ENCODE results near the gene SUSD6.
A peak's percentile ranks its signal among the peaks of the same experiment; 100 is the strongest.

SUSD6 gene

GRCh38 chr14:69711881-69712560 is 100.6 kb downstream of the SUSD6 start:
- H3K27me3 ChIP-seq (ENCODE audit: insufficient read depth, poor library complexity, severe bottlenecking): no peaks in the 10 kb centered on the region
- peak in 1 of 2 experiments; percentile 19 for DNase-seq (ENCODE audit: low read depth in 1 of 2, low spot score in 1 of 2)
- TF ChIP-seq REST (IDR thresholded peaks at IDR 0.05; ENCODE audit: insufficient replicate concordance, low read depth) (no peak), GABPA (IDR thresholded peaks at IDR 0.05; ENCODE audit: low read depth) (no peak), POLR2AphosphoS5 (IDR thresholded peaks at IDR 0.05; ENCODE audit: low read depth) (no peak), CTCF (IDR thresholded peaks at IDR 0.05; ENCODE audit: insufficient read depth, low read length) (no peak), SPI1 (IDR thresholded peaks at IDR 0.05; ENCODE audit: borderline replicate concordance, low read depth) (no peak)
- H3K4me3 ChIP-seq (replicated peaks; ENCODE audit: insufficient read depth, low read length): no peak overlapping the region
- H3K27ac ChIP-seq (replicated peaks): peak overlapping the region; percentile 40; the same call in 1 of the 2 replicates

- Histone ChIP-seq H3K27ac (replicated peaks) (peak overlapping the region; percentile 40; the same call in 1 of the 2 replicates), H3K4me3 (replicated peaks; ENCODE audit: insufficient read depth, low read length) (no peak overlapping the region), H3K27me3 (ENCODE audit: insufficient read depth, poor library complexity, severe bottlenecking) (no peaks in the 10 kb centered on the region)
- TF ChIP-seq GABPA (IDR thresholded peaks at IDR 0.05; ENCODE audit: low read depth) (no peak), SPI1 (IDR thresholded peaks at IDR 0.05; ENCODE audit: borderline replicate concordance, low read depth) (peak; percentile 27; the same call in 1 of the 2 replicates), POLR2AphosphoS5 (IDR thresholded peaks at IDR 0.05; ENCODE audit: low read depth) (0 out of 2 replicates have a peak, but pooled peaks have one; percentile 20)
- peak in 1 of 2 experiments; percentile 38 for DNase-seq (ENCODE audit: low read depth in 1 of 2, low spot score in 1 of 2)
Measured at GRCh38 chr14:69712599-69713088, 101.2 kb downstream of the SUSD6 start.

- H3K27ac ChIP-seq (replicated peaks): no peak overlapping the region
- H3K27me3 ChIP-seq (ENCODE audit: insufficient read depth, poor library complexity, severe bottlenecking): no peaks in the 10 kb centered on the region
- no peak for TF ChIP-seq GABPA (IDR thresholded peaks at IDR 0.05; ENCODE audit: low read depth)
- TF ChIP-seq REST (IDR thresholded peaks at IDR 0.05; ENCODE audit: insufficient replicate concordance, low read depth): no peak
- TF ChIP-seq CTCF (IDR thresholded peaks at IDR 0.05; ENCODE audit: insufficient read depth, low read length): no peak
- TF ChIP-seq POLR2AphosphoS5 (IDR thresholded peaks at IDR 0.05; ENCODE audit: low read depth): no peak
- TF ChIP-seq SPI1 (IDR thresholded peaks at IDR 0.05; ENCODE audit: borderline replicate concordance, low read depth): no peak
- DNase-seq (ENCODE audit: low read depth in 1 of 2, low spot score in 1 of 2): no peak
- H3K4me3 ChIP-seq (replicated peaks; ENCODE audit: insufficient read depth, low read length): no peak overlapping the region
Measured at GRCh38 chr14:69713209-69713781, 101.9 kb downstream of the SUSD6 start.

GRCh38 chr14:69713993-69714679 is 102.7 kb downstream of the SUSD6 start:
- TF ChIP-seq CTCF (IDR thresholded peaks at IDR 0.05; ENCODE audit: insufficient read depth, low read length) (no peak), REST (IDR thresholded peaks at IDR 0.05; ENCODE audit: insufficient replicate concordance, low read depth) (no peak), SPI1 (IDR thresholded peaks at IDR 0.05; ENCODE audit: borderline replicate concordance, low read depth) (no peak), POLR2AphosphoS5 (IDR thresholded peaks at IDR 0.05; ENCODE audit: low read depth) (no peak), GABPA (IDR thresholded peaks at IDR 0.05; ENCODE audit: low read depth) (no peak)
- DNase-seq (ENCODE audit: low read depth in 1 of 2, low spot score in 1 of 2): no peak
- Histone ChIP-seq H3K4me3 (replicated peaks; ENCODE audit: insufficient read depth, low read length) (no peak overlapping the region), H3K27ac (replicated peaks) (no peak overlapping the region), H3K27me3 (ENCODE audit: insufficient read depth, poor library complexity, severe bottlenecking) (no peaks in the 10 kb centered on the region)
